Measurements from ENCODE around the gene MAP6D1.

MAP6D1 gene

DNA sequence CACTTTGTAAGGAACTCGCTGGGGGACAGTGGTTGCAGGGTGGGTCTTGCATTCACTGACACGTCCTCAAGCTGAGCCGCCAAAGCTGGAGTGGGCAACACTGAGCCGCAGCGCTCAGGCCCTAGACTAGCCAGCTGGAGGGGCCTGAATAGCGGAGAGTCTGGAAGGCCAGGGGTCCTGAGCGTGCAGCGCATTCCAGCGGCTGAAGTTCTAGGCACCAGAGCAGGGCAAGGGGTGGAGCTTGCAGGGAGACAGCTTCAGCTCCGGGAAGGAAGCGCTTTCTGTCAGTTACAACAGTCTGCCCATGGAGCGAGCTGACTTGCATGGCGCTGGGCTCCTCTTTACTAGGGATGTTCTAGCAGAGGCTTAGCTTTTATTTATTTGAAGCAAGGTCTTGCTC lies 2.7 kb downstream of the MAP6D1 start:
- no peak for DNase-seq

DNA sequence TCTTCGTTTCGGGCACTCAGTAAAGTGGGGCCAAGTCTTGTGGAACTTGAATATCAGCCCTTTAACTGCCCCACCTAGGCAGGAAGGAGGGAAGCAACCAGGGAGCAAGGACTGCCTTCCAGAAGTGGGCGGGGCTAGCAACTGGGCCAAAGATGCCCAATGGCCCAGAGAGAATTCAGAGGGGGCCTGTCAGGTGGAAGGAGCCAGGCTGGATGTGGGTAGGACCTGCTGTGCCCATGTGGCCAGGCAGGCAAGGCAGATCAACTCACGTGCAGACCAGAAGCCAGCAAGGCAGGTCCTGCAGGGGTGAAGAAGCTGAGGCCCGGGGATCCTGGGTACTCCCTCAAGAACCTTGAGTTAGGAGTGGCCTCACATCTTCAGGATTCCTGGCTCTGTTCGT lies 5.5 kb downstream of the MAP6D1 start:
- no peak for DNase-seq

DNA sequence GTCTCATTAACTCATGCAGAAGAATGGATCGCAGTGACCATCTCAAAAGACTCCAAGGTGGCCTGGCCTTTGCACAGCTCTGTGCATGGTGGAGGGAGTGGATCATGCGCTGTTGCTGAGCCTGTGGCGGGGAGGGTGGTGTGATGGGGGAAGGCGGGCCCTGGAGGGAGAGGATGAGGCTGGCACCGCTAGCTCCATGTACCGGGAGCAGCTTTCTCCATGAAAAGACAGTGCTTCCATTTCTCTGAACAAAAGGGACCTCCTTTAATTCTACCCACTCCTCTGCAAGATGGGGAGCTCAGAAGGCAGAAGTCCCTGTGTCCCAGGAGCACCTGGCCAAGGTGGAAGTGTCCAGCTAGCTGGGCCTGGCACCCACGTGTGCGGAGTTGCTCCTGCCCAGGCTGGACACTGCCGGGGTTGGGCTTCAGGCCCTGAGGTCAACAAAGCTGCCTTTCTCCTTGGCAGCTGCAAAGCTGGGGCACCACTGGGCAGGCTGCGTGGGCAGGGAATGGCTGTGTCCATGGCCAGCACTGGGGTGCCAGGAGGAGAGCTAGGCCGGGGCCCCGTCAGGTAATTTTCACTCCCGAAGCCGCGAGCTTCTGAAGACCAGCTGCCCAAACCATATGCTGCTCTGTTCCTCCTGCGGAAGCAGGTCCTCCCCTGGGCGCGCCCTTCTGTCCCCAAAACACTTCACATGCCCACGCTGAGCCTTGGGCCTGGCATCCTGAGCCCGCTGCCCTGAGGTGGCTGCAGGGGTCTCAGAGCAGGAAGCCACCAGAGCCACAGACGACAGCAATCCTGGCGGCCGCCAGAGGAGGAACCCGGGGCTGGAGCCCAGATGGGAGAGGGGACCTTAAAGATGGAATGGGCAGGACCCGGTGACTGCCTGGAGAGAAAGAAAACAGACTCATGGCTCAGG lies 6.4 kb downstream of the MAP6D1 start:
- no peak for DNase-seq

DNA sequence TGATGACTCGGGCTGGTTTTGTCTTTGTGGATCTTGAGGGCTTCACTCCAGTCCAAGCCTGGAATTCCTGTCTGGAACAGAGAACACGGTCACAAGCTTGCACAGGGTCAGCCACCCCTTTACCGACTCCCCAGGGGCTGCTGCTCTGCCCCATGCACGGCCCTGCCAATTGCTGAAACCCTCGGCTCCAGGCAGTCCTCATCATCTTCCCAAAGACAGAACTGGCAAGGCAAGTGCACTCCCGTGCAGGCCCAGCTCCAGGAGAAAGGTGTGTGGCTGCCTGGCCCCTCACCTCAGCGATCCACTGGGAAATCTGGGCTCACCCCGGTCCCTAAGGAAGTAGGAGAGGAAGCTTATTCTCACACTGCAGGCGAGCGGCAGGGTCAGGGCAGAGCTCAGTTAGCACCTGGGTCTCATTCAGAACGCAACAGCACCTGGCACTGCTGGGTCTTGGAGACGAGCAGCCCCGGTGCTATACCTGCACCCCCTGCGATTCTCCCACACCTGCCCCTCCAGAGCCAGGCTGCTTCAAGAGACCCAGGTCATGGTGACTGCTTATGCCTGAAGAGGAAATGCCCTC lies 7.2 kb downstream of the MAP6D1 start:
- no peak for DNase-seq

DNA sequence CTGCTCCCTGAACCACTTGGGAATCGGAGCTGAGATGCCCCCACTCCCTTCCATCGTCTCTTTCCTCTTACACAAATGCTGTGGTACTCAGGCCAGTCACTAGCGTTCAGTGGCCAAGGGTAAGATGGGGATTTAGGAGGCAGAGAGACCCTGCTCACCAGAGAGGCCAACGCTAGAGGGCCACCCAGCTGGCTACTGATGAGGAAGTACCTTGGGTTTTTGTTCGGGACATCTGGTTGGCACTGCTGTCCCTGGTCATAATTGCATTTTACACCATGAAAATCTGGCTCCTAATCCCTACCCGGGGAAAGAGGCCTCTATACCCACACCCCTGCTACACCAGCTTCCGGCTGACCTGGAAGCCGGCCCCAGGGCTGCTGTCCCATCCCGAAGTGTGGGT lies 7.7 kb downstream of the MAP6D1 start:
- DNase-seq: no peak

DNA sequence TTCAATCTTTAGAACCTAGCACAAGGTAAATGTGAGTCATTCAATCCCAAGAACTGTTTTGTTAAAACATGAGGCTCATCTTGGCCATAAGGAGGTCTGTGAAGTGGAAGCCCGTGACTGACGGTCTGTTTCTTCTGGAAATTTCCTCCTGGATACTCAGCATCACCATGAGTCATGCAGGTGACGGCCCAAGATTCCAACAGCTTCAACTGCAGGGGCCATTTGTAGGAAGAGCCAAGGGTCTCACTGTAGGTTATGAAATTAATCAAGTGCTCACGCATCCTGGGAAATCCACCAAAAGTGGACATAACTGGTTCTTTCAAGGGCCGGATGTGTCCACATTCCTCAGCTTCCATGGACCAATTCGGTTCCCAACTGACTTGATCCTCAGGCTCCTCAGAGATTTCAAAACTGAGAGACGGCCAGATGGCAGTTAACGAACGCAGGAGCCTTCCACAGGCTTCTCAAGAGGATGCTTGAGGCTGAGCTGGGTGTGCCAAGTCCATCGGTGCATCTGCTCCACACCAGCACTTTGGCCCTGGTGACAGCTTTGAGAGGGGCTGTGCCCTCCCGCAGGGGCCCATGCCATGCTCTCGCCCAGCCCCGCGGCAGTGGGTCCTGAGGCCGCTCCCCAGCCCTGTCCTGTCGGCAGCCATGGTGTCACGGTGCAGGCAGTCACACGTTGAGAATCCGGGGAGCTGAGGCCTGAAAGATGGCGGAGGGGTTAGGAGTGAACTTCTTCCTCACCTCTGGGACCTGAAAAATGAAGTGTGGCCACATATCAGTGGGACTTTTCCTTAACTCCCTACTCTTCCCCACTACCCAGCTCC lies 8.5 kb downstream of the MAP6D1 start:
- no peak for DNase-seq

DNA sequence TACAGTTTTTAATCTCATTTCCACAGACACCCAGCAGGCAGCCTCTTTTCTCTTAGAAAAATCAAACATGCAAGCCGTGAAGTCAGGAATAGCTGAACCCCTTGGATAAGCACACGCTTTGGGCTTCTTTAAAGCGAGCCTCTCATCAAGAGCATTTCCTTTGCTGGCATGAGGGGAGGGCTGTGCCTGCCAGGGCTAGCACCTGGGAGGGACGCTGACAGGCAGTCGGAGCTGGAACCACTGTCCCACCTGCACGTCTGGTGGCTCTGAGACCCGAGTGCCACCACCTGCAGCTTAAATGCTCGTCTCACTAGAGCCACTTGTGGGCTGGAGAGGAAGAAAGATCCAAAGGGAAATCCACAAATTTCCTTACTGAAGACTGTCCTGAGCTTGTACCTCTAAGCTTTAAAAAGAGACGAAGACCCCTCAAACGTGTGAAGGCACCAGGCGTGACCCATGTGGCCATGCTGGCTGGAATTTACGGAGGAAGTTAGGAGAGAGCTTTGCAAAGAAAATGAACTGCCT lies 9.4 kb downstream of the MAP6D1 start:
- DNase-seq: no peak

DNA sequence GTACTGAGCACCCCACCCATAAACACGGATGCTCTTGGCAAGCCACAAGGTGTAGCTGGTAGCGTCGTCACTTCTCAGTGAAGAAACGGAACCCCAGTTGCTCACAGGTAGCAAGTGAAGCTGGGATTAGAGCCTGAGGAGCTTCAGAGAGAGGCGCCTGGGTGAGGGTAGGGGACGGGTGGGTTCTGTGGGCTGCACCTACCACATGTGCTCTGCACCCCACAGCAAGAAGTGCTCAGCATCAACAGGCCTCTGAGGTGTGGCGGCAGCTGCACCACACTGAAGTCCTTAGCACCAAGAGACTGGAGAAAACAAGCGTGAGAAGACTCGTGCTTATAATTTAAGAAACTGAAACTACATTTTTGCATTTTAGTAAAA lies 9.8 kb downstream of the MAP6D1 start:
- DNase-seq: no peak

DNA sequence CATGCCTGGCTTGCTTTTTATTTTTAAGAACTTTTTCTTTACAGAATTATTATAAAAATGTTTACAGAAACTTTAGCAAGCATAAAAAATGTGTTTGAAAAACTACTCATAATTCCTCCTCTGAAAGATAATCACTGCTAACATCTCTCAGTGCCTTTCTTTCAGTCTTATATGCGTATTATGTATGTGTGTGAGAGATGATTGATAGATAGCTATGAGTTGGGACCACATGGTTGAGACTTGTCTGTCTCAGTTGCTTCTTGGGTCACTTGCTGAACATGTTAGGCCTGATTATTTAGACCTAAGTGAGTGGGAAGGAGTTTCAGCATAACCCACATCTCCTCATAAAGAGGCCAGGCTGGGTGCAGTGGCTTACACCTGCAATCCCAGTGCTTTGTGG lies 11.1 kb downstream of the MAP6D1 start:
- no peak for DNase-seq

DNA sequence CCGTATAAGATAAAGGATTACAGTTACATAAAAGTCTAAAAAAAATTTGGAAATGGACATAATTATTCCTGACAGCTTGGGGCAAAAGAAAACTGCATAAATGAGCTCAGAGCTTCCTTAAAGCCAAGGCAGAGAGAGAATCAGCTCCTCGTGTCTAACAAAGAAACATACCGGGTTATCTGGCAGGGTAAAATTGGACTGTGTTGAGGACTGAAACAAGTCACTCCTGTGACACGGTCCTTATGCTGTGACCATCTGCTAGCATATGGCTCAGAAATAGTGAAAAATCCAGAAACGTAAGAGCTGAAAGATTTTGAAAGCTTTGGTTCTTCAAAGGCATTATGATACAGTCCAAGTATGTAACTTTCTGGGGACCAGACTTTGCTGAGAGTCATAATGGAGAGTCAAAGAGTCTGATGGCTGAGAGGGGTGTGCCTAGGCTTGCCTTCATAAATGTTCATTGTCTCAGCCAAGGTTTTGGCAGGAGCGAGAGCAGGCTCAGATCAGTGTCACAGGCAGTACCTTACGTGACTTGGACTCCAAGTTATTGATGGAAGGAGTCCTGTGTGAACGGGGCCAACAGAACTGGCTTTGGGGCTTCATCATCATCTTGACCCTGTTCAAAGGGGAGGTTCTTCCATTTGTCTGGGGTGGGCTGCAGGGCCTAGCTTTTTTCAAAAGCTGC lies 12.5 kb downstream of the MAP6D1 start:
- no peak for DNase-seq

DNA sequence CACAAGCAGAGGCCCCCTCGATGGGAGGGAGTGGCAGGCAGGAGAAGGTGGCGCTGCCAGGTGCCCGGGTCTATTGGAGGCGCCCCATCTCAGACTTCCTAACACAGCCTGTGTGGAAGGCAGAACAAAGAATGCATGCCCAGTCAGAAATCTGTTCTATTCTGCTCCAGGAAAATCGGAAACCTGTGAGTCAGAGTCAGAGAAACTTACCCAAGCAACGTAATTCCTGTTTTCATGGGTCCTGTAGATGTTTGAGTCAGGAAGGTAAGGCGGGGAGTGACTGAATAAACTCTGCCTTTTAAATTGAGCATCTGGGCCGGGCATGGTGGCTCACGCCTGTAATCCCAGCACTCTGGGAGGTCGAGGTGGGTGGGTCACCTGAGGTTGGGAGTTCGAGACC lies 13.7 kb downstream of the MAP6D1 start:
- DNase-seq: no peak

DNA sequence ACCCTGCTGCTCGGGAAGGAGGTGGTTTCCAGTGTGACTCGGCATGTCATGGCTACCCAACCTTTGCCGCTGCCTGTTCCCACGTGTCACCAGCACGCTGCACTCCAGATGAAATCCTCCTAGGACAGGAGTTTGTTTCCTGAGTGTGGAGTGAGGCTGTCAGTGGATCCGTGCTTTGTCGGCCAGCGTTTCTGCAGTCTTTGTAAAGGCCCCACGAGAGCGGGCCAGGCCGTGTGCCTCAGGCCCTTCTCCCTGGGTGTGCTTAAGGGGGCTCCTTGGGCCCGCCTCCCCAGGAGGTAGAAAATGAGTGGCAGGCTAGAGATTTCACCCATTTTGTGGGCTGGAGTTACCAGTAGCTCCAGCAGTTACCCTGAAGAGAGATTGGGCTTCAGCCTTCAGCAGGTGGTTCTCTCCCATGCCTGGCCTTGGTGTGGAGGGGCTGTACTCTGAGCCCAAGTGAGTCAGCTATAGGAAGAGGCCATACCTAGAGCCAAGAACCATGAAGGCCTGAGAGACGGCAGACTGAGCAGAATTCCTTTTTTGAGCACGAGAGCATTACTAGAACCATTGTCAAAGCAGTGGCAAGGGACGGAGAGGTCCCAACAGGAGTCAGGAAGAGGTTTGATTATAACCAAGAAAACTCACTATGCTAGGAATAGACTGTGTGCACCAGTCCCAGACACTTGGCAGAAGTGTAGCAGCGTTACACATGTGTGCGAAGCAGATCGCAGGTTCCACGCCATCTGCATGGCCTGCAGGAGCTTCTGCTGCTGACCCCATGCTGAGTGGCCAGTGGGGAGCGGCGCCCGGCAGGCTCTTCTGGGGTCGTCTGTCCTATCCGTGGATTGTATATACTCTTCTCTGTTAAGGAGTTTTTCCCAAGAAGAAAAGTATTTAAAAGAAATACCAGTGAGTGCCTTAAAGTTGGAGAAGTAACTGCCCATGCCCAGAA lies 14.5 kb downstream of the MAP6D1 start:
- no peak for DNase-seq

DNA sequence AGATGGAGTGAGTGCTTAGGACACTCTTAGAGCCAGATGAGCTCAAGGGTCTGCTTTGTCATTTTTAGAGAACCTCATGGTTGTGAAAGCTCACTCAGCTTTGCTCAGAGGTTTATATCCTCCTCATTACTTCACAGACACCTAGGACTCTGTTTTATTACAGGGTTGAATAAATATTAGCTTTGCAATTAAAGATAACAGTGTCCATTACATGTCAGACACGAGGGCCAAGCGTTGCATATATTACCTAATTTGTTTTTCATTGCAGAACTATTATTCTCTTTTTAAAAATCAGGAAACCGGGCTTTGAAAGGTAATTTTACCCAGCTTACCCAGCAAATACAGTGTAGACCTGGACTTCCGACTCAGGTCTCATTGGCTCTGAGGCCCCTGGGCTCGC lies 16.1 kb downstream of the MAP6D1 start:
- DNase-seq: no peak

DNA sequence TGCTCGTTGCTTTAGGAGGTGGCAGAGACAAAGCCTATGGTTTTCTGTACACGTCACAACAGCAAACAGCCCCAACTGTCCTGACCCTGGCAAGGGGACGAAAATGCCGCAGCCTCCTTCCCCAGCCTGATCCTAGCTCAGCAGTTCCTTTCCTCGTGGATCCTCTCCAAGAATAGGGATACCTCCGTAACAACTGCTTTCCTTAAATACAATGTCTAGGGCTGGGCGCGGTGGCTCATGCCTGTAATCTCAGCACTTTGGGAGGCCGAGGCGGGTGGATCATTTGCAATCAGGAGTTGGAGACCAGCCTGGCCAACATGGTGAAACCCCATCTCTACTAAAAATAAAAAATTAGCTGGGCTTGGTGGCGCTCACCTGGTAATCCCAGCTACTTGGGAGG lies 17.0 kb downstream of the MAP6D1 start:
- DNase-seq: no peak

DNA sequence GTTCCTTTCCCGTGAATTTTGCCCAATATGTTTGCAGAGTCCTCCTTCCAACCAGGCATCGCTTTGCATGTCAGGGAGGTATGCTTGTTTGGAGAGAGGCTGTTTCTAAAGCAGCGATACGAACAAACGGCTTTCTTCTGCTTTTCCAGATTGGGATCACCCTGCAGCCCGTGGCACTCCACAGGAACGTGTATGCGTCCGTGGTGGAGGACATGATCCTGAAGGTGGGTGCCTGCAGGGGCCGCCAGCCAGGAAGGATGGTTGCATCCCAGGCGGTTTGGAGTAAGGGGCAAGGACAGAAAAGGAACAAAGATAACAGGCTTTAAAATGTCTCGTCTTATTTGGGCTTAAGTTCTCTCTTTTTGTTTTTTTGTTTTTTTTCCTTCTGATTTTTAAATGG lies 17.5 kb downstream of the MAP6D1 start:
- DNase-seq: no peak

DNA sequence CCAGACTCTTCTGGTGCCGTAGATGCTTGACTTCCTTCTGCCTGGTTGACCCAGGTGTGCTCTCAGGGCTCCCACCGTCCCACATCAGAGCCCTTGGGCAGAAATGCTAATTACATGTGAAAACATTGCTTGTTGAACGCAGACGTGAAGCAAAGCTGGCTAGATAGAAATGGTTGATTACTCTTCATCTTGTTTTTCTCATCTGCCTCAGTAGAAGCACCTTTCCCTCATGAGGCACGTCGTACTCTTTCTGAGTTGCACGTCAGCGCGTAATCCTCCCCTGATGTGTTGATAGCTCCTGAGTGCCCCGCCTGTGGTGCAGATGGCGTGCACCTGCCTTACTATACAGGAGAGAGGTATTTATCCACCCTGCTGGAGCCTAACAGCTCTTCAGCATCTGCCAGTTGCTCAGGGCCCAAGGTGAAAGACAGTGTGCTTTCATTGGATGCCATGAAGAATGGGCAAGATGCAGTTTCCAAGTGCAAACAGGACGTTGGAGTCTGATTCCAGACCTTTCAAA lies 18.1 kb downstream of the MAP6D1 start:
- DNase-seq: no peak

DNA sequence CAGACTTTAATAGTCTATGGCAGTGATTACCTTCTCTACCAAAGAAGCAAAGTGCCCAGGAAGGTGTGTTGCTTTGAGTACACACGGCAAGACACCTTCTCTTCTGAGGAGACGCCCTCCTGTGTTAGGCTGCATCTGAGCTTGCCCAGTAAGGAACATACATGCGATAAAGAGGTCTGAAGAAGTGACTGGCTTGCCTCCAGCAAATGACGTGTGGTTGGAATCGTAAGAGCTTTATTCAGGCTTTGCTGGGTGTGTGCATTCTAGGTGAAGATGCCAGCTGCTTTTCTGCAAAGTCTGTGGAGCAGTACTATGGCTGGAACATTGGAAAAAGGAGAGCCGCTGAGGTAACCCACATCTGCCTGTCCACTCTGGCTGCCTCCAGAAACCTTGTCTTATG lies 22.4 kb downstream of the MAP6D1 start:
- DNase-seq: no peak

DNA sequence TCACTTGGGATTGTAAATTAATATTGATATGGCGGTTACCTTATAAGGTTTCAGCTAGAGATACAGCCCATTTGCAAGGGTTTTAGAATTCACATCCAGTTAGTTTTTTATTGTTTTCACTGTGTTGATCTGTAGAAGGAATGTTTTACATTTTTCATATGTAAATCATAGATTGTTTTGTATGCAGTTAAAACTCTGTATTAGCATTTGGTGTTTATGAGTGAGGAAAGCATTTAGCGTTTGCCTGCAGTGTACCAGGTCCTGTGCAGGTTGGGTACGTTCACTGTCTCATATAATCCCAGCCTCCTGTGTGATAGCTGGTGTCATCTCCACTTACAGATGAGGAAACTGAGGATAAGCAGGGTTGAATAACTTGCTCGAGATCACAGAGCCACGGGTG lies 23.8 kb downstream of the MAP6D1 start:
- DNase-seq: no peak

DNA sequence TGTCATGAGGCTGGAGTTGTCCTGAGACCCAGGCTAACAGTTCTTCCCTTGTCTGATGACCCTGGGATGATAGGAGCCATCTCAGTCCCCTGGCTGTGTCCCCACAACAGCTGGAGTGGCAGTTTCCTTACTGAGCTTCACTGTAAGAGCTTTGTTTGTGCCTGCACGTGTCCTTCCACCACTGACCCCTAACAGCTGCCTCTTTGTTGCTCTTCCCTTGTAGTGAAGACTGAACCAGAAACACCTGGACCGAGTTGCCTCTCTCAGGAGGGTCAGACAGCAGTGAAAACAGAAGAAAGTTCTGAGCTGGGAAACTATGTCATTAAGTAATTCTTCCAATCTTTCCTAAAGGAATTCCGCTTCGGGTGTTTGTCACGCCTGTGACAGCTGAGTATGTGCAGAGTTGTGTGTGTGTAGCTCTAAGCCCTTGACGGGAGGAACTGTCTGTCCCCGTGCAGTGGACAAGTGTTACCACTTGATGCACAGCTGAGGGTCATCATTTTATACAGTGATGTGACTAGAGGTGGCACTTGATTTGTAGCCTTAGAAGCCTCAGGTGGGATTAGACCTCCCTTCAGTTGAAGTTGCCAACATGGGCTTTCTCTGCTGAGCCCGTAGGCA lies 25.0 kb downstream of the MAP6D1 start:
- no peak for DNase-seq

DNA sequence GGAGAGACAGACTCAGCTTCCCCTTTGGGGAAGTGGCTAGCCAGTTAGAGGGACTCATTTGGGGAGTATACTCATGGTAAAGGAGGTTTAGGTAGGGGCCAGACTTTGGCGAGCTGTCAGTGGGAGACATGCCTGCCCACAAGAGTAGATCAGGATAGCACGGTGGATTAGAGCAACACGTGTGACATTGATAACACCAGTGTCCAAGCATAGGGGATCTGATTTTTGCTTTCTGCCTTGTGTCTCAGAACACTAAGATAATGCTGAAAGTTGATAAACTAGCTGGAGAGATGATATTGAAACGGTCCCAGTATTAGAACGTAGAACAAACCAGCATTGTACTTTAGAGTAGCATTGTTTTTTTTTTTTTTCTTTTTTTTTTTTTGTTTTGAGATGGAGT lies 25.9 kb downstream of the MAP6D1 start:
- DNase-seq: no peak

DNA sequence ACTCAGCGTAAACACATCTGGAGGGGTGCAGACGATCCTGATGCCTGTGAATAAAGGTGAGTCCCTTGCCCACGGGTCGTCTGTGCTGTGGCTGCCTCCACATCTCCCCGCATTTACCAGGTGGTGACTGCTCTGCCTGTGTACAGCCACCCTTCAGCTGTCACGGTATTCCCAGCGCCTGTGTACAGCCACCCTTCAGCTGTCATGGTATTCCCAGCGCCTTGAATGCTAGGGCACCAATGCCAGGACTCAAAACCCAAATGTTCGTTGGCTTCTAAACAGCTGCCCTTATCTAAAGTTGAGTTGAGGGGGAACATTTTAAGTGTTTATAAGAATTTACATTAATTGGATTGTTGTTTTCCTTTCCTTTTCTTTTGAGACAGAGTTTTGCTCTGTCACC lies 27.4 kb downstream of the MAP6D1 start:
- no peak for DNase-seq

Measured in suppressor macrophage treated with lipopolysaccharide for 1 hour (primary cell).